Fibroblast of lung (primary cell): ENCODE results near the gene PSMD8.

ENCODE experiments used
- EZH2 ChIP-seq: IDR thresholded peaks from 2 replicates; pipeline ENCODE4 v1.5.1; 2012; ENCODE audit warnings: low read length, control low read depth, mild to moderate bottlenecking; ENCODE audit errors: missing control alignments
- TF ChIP-seq, protein P1 (sequence below), 2 donors: IDR thresholded peaks in 1 of 2; conservative IDR thresholded peaks in 1 of 2; 1 replicate in 1 of 2; 2 replicates in 1 of 2; pipeline ENCODE4 v1.5.1; 2011 to 2012; ENCODE audit warnings: low read length in 2 of 2, control low read depth in 1 of 2, inconsistent platforms in 1 of 2, low read depth in 1 of 2, mild to moderate bottlenecking in 1 of 2

DNA sequence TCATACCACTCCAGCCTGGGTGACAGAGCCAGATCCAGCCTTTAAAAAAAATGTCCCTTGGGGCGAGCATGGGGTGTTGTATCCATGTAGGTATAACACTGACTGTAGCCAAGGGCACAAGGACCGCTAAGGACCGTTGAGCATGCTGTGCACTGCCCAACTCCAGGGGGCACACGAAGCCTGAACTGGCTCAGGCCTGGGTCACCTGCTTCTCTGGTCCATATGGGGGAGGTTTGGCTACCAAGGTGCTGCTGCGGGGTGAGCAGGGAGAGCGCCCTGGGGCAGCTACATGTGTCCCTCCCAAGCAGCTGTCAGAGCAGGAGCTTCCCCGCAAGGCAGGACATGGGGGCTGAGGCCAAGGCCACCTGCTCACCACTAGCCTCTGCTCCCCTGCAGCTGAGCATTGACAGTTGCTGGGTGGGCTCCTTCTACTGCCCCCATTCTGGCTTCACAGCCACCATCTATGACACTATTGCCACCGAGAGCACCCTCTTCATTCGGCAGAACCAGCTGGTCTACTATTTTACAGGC, 22.4 kb upstream of the PSMD8 start:
- TF ChIP-seq, protein P1, sequence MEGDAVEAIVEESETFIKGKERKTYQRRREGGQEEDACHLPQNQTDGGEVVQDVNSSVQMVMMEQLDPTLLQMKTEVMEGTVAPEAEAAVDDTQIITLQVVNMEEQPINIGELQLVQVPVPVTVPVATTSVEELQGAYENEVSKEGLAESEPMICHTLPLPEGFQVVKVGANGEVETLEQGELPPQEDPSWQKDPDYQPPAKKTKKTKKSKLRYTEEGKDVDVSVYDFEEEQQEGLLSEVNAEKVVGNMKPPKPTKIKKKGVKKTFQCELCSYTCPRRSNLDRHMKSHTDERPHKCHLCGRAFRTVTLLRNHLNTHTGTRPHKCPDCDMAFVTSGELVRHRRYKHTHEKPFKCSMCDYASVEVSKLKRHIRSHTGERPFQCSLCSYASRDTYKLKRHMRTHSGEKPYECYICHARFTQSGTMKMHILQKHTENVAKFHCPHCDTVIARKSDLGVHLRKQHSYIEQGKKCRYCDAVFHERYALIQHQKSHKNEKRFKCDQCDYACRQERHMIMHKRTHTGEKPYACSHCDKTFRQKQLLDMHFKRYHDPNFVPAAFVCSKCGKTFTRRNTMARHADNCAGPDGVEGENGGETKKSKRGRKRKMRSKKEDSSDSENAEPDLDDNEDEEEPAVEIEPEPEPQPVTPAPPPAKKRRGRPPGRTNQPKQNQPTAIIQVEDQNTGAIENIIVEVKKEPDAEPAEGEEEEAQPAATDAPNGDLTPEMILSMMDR (conservative IDR thresholded peaks at IDR 0.05 in 1 of 2, IDR thresholded peaks at IDR 0.05 in 1 of 2; ENCODE audit: low read depth in 1 of 2, low read length in 2 of 2), result no peak
- TF ChIP-seq EZH2, result no peak
